ENCODE measurements around the gene ACAP3. TPM values are rescaled to one million over a fixed set of nuclear protein-coding genes. Genes with fewer than 3 reads are reported as not detected.

Gene ACAP3
- 10 to 100 TPM; 23.9 to 88.9 (median 48.9) TPM for total RNA-seq

GRCh38 chr1:1307923-1308755, at the start of gene ACAP3, which contains the start of gene PUSL1:
TSS of gene ACAP3 (minus strand) at chr1:1307930. CDS start at chr1:1307815, 115 bp downstream.
TSS of gene PUSL1 (plus strand) at chr1:1308597. CDS start at chr1:1308644, 47 bp downstream.
- peak; percentile 52 to 71 (median 60) for ATAC-seq (replicated peaks in 6 of 8)
- Histone ChIP-seq H3K4me3 (peak within 1 kb of the TSS; percentile 69 to 95 (median 78)), H3K4me1 (replicated peaks in 1 of 2) (peaks cover 28 to 34% of the 10 kb centered on the region in 2 donors), H3K27ac (peak within 1 kb of the TSS; percentile 97)
- WGBS, 10 experiments = 0% methylated on average over 16 of the region's 131 CpGs; no CpG with 5 or more reads in 9 of the 10 experiments
- in situ Hi-C loops (cut with MboI; ENCODE audit: low pct_unique_long_range_greater_than_20kb in 2 of 9, low sequenced_read_pairs in 9 of 9, unreplicated experiment in 9 of 9) = no loop called here

GRCh38 chr1:1356796-1357401, 49.2 kb upstream of the ACAP3 start:
- WGBS, 10 experiments = 5 to 85% methylated on average over 4 to 8 of the region's 26 CpGs; no CpG with 5 or more reads in 8 of the 10 experiments
- Histone ChIP-seq H3K27ac (no peak overlapping the region), H3K4me3 (no peak overlapping the region), H3K4me1 (replicated peaks in 1 of 2) (peaks cover 50 to 73% of the 10 kb centered on the region in 2 donors)
- in situ Hi-C loops (cut with MboI; ENCODE audit: low pct_unique_long_range_greater_than_20kb in 2 of 9, low sequenced_read_pairs in 9 of 9, unreplicated experiment in 9 of 9) = no loop called here
- no peak for ATAC-seq (replicated peaks in 6 of 8)

GRCh38 chr1:1356166-1356795, 48.6 kb upstream of the ACAP3 start:
- H3K4me1 ChIP-seq (replicated peaks in 1 of 2) = peaks cover 53 to 75% of the 10 kb centered on the region in 2 donors
- in situ Hi-C loops (cut with MboI; ENCODE audit: low pct_unique_long_range_greater_than_20kb in 2 of 9, low sequenced_read_pairs in 9 of 9, unreplicated experiment in 9 of 9) = no loop called here
- no peak overlapping the region for H3K27ac ChIP-seq
- H3K4me3 ChIP-seq = no peak overlapping the region
- WGBS, 10 experiments = no CpG with 5 or more reads among the region's 8 CpGs
- no peak for ATAC-seq (replicated peaks in 6 of 8)

GRCh38 chr1:1355416-1355815, 47.7 kb upstream of the ACAP3 start:
- no CpG with 5 or more reads among the region's 52 CpGs for WGBS, 10 experiments
- peak in 2 of 8 experiments; percentile 15 to 16 for ATAC-seq (replicated peaks in 6 of 8)
- in situ Hi-C loops (cut with MboI; ENCODE audit: low pct_unique_long_range_greater_than_20kb in 2 of 9, low sequenced_read_pairs in 9 of 9, unreplicated experiment in 9 of 9) = no loop called here
- H3K4me1 ChIP-seq (replicated peaks in 1 of 2) = peaks cover 48 to 70% of the 10 kb centered on the region in 2 donors
- peak overlapping the region in 2 of 5 donors; percentile 5 to 22 for H3K4me3 ChIP-seq
- H3K27ac ChIP-seq = no peak overlapping the region

GRCh38 chr1:1354271-1355247, 46.8 kb upstream of the ACAP3 start:
- no peak for ATAC-seq (replicated peaks in 6 of 8)
- peak overlapping the region in 3 of 5 donors; percentile 7 to 21 (median 17) for H3K4me3 ChIP-seq
- no peak overlapping the region for H3K27ac ChIP-seq
- H3K4me1 ChIP-seq (replicated peaks in 1 of 2) = peaks cover 41 to 62% of the 10 kb centered on the region in 2 donors
- in situ Hi-C loops (cut with MboI; ENCODE audit: low pct_unique_long_range_greater_than_20kb in 2 of 9, low sequenced_read_pairs in 9 of 9, unreplicated experiment in 9 of 9) = no loop called here
- WGBS, 10 experiments = 35 to 82% (median 66%) methylated on average over 2 to 24 of the region's 116 CpGs; no CpG with 5 or more reads in 7 of the 10 experiments

GRCh38 chr1:1353389-1354151, 45.8 kb upstream of the ACAP3 start:
- ATAC-seq (replicated peaks in 6 of 8) = no peak
- in situ Hi-C loops (cut with MboI; ENCODE audit: low pct_unique_long_range_greater_than_20kb in 2 of 9, low sequenced_read_pairs in 9 of 9, unreplicated experiment in 9 of 9) = no loop called here
- Histone ChIP-seq H3K27ac (no peak overlapping the region), H3K4me1 (replicated peaks in 1 of 2) (peaks cover 31 to 52% of the 10 kb centered on the region in 2 donors), H3K4me3 (peak overlapping the region in 1 of 5 donors; percentile 17)
- 47 to 100% (median 64%) methylated on average over 3 to 17 of the region's 28 CpGs; no CpG with 5 or more reads in 6 of the 10 experiments for WGBS, 10 experiments

- no peak for ATAC-seq (replicated peaks in 6 of 8)
- Histone ChIP-seq H3K4me1 (replicated peaks in 1 of 2) (peaks cover 27 to 46% of the 10 kb centered on the region in 2 donors), H3K27ac (no peak overlapping the region), H3K4me3 (no peak overlapping the region)
- 44 to 60% methylated on average over 1 to 3 of the region's 5 CpGs; no CpG with 5 or more reads in 8 of the 10 experiments for WGBS, 10 experiments
- in situ Hi-C loops (cut with MboI; ENCODE audit: low pct_unique_long_range_greater_than_20kb in 2 of 9, low sequenced_read_pairs in 9 of 9, unreplicated experiment in 9 of 9) = no loop called here
Observed at GRCh38 chr1:1352786-1353388, 45.2 kb upstream of the ACAP3 start.

- Histone ChIP-seq H3K27ac (peak overlapping the region; percentile 36 to 70), H3K4me3 (peak overlapping the region; percentile 21 to 37 (median 24)), H3K4me1 (replicated peaks in 1 of 2) (peaks cover 29 to 45% of the 10 kb centered on the region in 2 donors)
- ATAC-seq (replicated peaks in 6 of 8) = peak in 2 of 8 experiments; percentile 6 to 8
- WGBS, 10 experiments = 20 to 80% (median 64%) methylated on average over 1 to 13 of the region's 29 CpGs; no CpG with 5 or more reads in 6 of the 10 experiments
- in situ Hi-C loops (cut with MboI; ENCODE audit: low pct_unique_long_range_greater_than_20kb in 2 of 9, low sequenced_read_pairs in 9 of 9, unreplicated experiment in 9 of 9) = no loop called here
Observed at GRCh38 chr1:1351511-1352427, 44.0 kb upstream of the ACAP3 start.

GRCh38 chr1:1349256-1350012, 41.7 kb upstream of the ACAP3 start, which contains the start of gene DVL1:
TSS of gene DVL1 (minus strand) at chr1:1349418. CDS start at chr1:1349065, 353 bp downstream.
- Histone ChIP-seq H3K27ac (peak within 1 kb of the TSS; percentile 93 to 97), H3K4me1 (replicated peaks in 1 of 2) (peaks cover 28 to 37% of the 10 kb centered on the region in 2 donors), H3K4me3 (peak within 1 kb of the TSS; percentile 56 to 85 (median 69))
- WGBS, 10 experiments = no CpG with 5 or more reads among the region's 122 CpGs
- in situ Hi-C loops (cut with MboI; ENCODE audit: low pct_unique_long_range_greater_than_20kb in 2 of 9, low sequenced_read_pairs in 9 of 9, unreplicated experiment in 9 of 9) = no loop called here
- ATAC-seq (replicated peaks in 6 of 8) = peak; percentile 31 to 87 (median 82)

Measured in motor neuron (in vitro differentiated cells).